Measurements from ENCODE around the gene WFIKKN1. TPM values are rescaled to one million over a fixed set of nuclear protein-coding genes. Genes with fewer than 3 reads are reported as not detected.

WFIKKN1 gene
- total RNA-seq, 1 experiment from 2014 or later, result 0.47 TPM

GRCh38 chr16:660459-661183 lies 29.8 kb downstream of the WFIKKN1 start (continued):
- TF ChIP-seq ZBTB33 (IDR thresholded peaks at IDR 0.05; ENCODE audit: extremely low read depth, insufficient replicate concordance, low read length) (no peak), SIN3A (IDR thresholded peaks at IDR 0.05; ENCODE audit: low read depth) (no peak), ZNF274 (IDR thresholded peaks at IDR 0.05; ENCODE audit: low read depth, low read length) (no peak), JUND (IDR thresholded peaks at IDR 0.05) (no peak), REST (IDR thresholded peaks at IDR 0.05; ENCODE audit: low read depth) (no peak), TCF7L2 (IDR thresholded peaks at IDR 0.05; ENCODE audit: borderline replicate concordance, extremely low read depth, insufficient read depth, insufficient read length) (no peak), CEBPB (IDR thresholded peaks at IDR 0.05; ENCODE audit: low read depth) (no peak), EZH2 (IDR thresholded peaks at IDR 0.05) (no peak), EGR1 (IDR thresholded peaks at IDR 0.05; ENCODE audit: low read depth) (no peak), YY1 (IDR thresholded peaks at IDR 0.05; ENCODE audit: extremely low read depth, insufficient replicate concordance, low read depth, low read length) (no peak)
